Measurements from ENCODE around the gene SLC23A2.
"Not testable (repeated sequence)": the region's sequence is repeated elsewhere in the genome, so short reads cannot be mapped to it uniquely, and the experiment has no call there.

SLC23A2 gene

DNA sequence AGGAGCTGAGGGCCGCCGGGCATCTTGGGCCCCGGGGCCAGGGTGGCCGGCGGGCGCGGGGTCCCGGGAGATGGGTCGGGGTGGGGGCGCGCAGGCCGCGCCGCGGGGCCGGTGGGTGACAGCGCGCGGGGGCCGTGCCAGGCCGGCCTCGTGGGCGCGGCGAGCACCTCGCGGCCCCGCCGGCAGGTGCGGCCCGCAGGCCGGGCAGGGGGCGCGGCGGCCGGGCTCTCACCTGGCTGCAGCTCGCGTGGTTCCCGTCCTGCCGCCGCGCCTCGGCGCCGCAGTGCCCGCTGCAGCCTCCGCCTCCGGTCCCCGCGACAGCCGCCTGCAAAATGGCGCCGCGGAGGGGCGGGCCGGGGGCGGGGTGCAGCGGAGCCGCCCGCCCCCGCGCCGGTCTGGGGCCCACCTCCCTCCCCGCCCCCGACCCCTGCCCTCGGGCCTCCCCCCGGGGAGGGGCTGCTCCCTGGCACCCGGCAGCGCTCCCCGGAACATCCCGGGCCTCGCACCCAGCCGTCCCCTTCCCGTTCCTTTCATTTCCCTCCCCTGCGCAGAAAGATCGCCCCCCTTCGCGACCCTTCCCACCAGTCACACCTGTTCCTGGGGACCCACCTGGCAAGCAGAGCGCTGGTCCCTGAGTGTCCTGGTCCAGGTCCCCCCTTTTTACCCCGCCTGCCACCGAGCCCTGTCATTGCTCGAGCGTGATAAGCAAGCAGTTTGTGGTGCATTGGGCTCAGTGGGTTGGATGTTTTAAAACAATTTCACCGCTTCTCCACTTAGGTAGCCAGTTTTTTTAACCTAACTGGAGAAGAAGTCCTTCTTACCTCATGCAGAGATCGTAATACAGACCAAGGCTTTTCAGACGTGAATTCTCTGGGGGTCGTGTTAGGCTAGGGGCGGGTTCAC is at the start of gene SLC23A2:
Gene SLC23A2 (minus strand): TSS at position 337 of the 903 bp plus-strand sequence. CDS start 68,948 bp downstream, outside the sequence.
- no peak for FAIRE-seq

DNA sequence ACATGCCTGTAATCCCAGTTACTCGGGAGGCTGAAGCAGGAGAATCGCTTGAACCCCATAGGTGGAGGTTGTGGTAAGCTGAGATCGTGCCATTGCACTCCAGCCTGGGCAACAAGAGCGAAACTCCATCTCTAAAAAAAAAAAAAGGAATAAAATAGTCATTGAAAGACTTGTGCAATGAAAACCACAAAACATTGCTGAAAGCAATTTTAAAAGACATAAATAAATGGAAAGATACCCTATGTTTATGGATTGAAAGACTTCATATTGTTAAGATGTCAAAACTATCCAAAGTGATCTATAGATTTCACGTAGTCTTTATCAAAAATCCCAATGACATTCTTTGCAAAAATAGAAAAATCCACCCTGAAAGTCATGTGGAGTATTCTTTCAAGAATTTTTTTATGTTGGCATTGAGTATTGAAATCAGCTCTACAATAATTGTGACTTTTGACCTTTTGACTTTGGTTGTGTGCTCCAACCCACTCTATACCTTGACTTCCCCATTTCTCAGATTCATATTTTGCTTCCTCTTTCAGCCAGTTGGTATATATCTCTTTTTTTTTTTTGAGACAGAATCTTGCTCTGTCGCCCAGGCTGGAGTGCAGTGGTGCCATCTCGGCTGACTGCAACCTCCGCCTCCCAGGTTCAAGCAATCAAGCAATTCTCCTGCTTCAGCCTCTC is 45.5 kb upstream of the SLC23A2 start:
- FAIRE-seq = no peak

DNA sequence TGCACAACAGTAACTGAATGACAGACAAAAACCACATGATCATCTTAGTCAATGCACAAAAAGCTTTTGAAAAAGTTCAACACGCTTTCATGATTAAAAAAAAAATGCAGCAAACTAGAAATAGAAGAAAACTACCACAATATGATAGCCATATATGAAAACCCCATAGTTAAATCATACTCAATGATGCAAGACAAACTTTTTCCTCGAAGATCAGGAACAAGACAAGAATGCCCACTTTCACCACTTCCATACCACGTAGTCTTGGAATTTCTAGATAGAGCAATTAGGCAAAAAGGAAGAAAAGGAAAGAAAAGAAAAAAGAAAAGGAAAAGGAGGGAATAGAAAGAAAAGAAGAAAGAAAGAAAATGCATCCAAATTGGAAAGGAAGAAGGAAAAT is 44.6 kb upstream of the SLC23A2 start:
- FAIRE-seq = no peak

DNA sequence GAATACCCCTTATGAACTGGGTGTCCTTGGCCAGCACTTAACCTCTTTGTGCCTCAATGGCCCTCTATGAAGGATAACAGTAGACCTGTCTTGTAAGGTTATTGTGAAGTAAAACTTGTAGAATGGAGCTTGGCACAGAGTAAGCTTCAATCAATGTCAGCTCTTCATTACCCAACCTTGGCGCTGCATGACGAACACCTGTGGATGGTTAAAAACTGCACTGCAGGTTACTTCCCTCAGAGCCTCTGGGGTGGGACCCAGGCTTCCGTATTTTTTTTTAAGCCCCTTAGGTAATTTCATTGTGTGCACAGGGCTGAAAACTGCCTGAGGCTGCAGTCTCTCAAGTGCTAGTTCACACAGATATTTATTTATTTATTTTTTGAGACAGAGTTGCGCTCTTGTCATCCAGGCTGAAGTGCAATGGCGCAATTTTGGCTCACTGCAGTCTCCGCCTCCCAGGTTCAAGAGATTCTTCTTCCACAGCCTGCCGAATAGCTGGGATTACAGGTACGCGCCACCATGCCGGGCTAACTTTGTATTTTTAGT is 42.8 kb upstream of the SLC23A2 start:
- FAIRE-seq = no peak

DNA sequence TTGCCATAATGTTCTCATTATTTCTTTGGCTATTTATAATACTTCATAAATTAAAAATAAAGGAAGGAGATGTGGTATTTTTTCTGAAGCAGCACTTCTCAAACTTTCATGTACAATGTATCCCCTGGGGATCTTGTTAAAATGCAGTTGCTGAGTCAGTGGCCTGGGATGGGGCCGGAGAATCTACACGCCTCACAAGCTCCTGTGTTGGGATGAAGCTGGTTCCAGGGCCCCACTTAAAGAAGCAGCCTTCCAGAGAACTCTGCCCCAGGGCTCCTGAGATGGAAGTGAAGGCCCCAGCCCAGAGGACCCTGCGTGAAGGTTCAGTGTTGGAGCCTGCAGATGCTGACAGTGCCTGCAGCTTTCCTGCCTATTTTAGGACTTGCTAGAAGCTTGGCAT is 40.1 kb upstream of the SLC23A2 start:
- no peak for FAIRE-seq

DNA sequence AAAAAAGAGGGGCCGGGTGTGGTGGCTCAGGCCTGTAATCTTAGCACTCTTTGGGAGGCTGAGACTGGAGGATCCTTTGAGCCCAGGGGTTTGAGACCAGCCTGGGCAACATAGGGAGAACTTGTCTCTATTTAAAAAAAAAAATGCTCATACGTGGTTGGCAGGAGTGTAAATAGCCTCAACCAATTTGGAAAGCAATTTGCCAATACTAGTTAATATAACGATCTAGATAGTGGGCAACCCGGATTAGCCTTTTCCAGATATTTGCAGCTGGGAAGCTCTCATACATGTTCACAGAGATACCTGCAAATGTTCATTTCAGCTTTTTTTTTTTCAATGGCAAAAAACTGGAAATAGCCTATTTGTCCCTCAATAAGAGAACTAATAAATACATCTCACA is 39.0 kb upstream of the SLC23A2 start:
- FAIRE-seq = no peak

DNA sequence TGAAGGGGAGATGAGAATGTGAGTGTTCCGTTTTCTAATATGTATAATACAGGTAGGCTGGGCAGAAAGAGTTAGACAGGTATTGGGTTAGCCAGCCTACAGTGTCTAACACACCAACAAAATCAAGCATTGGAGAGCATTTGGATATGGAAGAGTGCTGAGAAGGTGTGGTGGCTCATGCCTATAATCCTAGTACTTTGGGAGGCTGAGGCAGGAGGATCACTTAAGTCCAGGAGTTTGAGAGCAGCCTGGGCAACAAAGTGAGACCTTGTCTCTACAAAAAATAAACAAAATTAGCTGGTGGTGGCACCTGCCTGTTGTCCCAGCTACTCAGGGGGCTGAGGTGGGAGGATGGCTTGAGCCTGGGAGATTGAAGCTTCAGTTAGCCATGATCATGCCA is 38.6 kb upstream of the SLC23A2 start:
- FAIRE-seq = no peak

DNA sequence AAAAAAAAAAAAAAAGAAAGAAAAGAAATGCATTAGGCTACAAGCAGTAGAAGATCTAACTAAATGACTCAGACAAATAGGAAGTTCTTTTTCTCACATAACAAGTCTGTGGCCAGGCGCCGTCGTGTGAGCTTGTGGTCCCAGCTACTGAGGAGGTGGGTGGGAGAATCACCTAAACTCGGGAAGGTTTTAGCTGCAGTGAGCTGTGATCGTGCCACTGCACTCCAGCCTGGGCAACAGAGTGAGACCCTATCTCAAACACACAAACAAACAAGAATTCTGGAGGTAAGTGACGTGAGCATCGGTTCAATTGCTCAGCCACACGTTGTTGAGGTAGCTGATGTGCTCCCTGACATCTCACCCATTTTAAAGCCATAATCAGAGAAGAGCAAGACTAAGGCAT is 37.9 kb upstream of the SLC23A2 start:
- no peak for FAIRE-seq

DNA sequence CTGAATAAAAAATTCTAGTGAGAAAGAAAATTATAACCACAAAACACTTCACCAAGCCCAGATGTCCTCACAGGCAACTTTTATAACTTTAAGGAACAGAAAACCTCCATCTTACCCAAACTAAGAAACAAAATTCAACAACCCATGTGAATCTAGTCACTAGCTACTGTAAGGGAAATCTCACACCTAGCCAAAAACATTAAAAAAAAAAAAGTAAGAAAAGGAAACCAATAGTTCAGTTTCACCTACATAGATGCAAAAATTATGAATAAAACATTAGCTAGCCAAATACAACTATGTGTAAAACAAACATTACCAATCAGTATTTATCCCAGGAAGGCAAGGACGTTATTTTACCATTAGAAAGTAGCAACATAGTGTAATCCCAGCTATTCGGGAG is 35.5 kb upstream of the SLC23A2 start:
- FAIRE-seq = no peak

DNA sequence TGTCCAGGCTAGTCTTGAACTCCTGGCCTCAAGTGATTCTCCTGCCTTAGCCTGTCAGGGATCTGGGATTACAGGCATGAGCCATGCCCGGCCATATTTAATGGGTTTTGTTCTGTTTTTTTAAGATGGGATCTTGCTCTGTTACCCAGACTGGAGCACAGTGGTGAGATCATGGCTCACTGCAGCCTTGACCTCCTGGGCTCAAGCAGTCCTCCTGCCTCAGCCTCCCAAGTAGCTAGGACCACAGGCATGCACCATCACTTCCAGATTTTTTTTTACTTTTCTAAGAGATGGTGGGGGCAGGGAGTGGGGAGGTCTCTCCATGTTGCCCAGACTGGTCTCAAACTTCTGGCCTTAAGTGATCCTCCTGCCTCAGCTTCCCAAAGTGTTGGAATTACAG is 34.2 kb upstream of the SLC23A2 start:
- FAIRE-seq = not testable (repeated sequence)

DNA sequence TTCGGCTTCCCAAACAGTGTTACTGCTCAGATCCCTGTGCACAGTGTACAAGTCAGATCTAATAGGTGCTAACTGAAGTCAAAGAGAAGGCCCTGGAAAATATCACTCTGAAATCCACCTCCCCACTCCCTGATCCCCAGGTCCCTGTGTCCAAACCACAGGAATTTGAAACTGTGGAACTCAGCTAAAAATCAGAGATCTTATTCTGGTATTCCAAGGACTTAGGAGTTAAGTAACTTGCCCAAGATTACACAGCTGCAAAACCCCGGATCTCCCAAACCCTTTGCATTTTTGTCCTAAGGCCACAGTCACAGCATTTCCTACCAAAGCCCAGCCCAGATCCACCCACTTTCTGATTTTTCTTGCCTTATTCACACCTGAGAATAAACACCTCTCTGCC is 32.3 kb upstream of the SLC23A2 start:
- FAIRE-seq = no peak

DNA sequence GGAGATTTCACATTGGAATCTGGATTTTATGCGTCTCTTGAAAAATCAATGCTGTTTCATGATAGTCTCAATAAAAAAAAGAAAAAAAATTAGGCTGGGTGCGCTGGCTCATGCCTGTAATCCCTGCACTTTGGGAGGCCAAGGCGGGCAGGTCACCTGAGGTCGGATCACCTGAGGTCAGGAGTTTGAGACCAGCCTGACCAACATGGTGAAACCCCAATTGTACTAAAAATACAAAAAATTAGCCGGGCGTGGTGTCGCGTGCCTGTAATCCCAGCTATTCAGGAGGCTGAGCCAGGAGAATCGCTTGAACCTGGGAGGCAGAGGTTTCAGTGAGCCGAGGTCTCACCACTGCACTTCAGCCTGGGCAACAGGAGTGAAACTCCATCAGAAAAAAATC is 30.4 kb upstream of the SLC23A2 start:
- FAIRE-seq = not testable (repeated sequence)

DNA sequence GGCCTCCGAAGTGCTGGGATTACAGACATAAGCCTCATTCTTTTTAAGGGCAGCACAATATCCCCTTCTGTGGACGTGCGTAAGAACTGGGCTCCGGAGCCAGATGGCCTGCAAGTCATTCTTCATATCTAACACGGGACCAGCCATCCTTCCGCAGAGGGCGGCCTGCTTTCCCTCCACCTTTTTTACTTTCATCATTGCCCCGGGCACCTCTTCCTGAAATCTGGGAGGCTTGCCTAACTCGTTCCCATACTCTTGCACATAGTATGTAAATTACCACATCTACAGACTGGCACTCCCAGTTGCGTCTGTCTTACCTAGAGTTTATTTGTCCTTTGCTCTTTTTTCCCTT is 29.9 kb upstream of the SLC23A2 start:
- FAIRE-seq = no peak

DNA sequence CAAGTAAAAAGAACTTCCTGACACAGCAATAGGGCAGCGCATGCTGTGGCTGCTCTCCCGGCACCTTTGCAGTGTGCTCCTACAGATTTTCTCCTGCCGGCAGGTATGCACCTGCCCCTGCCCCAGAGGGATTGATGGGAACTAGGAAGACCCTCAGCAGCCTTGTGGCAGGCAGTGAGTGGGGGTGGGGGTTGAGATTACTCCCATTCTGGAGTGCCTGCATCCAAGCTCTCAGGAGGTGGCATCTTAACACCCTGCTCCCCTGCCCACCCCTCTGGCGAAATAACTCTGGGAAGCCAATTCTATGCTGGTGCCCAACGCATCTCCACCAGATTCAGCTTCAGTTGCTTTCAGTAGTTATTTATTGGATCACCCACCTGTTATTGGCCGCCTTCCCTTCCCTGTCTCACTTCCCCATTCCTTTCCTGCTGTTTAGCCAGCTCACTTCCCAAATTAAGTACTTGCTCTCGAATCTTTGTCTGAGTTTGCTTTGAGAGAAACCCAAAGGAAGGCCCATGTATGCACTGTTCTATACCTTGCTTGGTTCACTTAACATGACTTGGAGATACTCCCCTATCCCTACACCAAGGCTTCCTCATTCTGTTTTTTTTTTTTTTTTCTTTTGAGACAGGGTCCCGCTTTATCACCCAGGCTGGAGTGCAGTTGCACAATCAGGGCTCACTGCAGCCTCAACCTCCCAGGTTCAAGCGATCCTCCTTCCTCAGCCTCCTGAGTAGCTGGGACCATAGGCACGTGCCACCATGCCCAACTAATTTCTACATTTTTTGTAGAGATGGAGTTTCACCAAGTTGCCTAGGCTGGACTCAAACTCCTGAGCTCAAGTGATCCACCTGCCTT is 29.3 kb upstream of the SLC23A2 start:
- FAIRE-seq = no peak

DNA sequence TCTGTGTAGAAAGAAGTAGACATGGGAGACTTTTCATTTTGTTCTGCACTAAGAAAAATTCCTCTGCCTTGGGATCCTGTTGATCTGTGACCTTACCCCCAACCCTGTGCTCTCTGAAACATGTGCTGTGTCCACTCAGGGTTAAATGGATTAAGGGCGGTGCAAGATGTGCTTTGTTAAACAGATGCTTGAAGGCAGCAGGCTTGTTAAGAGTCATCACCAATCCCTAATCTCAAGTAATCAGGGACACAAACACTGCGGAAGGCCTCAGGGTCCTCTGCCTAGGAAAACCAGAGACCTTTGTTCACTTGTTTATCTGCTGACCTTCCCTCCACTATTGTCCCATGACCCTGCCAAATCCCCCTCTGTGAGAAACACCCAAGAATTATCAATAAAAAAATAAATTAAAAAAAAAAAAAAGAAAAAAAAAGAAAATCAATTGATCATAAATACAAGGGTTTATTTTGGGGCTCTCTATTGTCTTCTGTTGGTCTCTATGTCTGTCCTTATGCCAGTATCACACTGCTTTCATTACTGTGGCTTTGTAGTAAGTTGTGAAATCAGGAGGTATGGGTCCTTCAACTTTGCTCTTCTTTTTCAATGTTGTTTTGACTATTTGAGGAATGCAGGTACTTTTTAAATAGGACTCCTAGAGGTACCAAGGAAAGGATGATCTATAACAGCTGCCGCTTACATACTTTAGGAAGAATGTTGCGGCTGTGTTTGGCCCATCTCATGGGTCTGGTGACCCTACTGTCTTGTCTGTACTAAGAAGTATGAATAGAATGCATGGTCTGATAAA is 27.1 kb upstream of the SLC23A2 start:
- FAIRE-seq = not testable (repeated sequence)

DNA sequence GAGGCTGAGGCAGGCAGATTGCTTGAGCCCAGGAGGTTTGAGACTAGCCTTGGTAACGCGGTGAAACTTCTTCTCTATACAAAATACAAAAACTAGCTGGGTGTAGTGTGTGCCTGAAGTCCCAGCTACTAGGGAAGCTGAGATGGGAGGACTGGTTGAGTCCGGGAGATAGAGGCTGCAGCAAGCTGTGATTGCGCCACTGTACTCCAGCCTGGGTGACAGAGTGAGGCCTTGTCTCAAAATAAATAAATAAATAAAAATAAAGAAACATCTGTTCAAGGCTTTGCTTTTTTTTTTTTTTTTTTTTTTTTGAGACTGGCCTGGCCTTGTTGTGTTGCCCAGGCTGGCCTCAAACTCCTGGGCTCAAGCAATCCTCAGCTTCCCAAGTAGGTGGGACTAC is 23.7 kb upstream of the SLC23A2 start:
- no peak for FAIRE-seq

DNA sequence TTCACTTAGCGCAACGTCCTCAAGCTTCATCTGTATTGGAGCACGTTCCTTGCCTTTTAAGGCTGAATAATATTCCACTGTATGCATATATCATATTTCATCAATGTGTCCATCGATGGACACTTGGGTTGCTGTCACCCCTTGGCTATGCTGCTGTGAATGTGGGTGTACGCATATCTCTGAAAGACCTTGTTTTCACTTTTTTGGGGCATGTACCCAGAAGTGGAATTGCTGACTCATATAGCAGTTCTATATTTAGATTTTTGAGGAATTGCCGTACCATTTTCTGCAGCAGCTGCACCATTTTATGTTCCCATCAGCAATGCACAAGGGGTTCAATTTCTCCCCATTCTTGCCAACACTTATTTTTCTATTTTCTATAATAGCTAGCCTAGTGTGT is 22.8 kb upstream of the SLC23A2 start:
- FAIRE-seq = no peak

DNA sequence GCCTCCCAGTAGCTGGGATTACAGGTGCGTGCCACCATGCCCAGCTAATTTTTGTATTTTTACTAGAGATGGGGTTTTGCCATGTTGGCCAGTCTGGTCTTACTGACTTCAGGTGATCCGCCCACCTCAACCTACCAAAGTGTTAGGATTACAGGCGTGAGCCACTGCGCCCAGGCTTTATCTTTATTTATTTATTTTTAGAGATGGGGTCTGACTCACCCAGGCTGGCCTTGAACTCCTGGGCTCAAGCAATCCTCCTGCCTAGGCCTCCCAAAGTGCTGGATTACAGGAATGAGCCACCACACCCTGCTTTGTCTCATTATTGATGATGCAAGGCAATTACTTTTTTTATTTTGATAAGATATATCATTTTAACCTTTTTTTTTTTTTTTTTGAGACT is 21.9 kb upstream of the SLC23A2 start:
- not testable (repeated sequence) for FAIRE-seq

DNA sequence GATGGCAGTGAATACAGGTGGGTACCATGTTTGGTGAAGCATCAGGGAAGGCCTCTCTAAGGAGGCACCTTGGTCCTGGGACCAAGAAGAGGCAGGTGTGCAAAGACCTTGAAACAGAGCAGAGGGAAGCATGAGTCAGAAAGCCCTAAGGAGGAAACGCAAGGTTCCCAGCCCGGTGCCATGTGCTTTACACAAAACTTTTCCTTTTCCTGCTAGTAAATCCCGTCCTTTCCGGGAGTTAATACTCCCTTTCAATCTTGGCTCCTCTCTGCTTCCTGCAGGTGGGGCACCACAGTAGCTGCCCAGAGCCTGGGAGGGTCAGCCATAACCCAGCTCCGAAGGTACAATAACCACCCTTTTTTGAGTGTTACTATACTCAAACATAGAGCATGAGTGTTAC is 19.4 kb upstream of the SLC23A2 start:
- FAIRE-seq = no peak

DNA sequence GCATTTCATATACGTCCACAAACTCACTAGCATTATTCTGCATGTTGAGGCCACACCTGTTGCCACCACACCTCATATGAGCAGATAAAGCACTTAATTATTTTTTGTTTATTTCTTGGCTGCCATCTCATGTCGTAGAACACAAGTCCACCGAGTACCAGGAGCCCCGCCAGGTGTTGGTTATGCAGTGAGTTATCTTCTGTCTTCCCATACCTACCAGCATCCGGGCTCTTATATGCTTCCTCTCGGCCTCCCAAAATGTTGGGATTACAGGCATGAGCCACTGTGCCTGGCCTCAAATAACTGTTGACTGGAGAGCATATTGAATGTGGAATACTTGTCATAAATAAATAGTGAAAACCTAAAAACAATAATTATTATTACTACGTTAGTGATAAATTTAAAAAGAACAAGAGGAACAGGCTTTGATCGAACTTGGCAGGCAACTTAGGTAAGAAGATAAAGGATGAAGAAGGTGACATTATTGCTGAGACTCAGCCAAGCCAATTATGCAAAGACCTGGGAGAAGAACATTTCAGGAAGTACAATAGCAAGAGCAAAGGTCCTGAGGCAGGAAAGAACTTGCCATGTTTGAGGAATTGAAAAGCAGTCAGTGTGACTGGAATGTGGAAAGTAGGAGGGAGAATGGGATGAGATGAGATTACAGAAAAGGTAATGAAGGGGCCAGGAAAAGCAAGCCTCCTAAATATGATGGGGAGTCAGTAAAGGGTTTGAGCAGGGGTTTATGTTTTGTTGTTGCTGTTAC is 12.6 kb upstream of the SLC23A2 start:
- no peak for FAIRE-seq

DNA sequence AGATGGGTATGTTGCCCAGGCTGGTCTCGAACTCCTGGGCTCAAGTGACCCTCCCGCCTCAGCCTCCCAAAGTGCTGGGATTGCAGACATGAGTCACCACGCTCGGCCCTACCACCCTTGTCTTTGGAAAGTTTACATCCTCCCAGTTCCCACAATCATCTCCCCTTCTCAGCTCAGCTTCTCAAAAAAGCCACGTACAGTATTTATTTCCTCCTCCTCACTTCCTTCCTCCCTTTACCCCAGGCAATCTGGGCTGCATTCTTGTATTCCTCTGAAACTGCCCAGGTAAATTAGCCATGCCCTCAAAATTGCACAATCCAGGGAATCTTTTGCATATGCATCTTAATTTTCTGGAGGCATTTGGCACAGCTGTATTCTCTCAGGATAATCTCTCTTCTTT is 7.4 kb upstream of the SLC23A2 start:
- no peak for FAIRE-seq

DNA sequence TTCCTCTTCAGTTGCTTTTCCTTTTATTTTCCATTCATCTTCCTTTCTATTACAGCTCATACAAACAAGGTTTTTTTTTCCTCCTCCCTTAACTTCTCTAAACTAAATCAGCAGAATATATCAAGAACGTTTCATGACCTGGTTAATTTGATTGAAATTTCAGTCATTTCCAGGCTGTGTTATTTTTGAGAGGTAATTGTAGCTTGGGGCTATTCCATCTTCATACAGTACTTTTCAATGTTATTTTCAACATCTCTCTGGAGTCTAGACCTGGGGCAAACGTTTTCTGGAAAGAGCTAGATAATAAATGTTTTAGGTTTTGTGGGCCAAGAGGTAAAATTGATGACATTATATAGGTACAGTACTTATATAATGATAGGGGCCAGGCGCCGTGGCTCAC is 4.0 kb upstream of the SLC23A2 start:
- FAIRE-seq = no peak

Measured in islet of Langerhans (tissue), 1 donor.